C4-2B (cell line): Measurements from ENCODE around the gene TTC21B.

ENCODE experiments used
- H3K27ac ChIP-seq: fragments of 450-650 bp; 2 replicates; pipeline ENCODE4 v1.5.1; 2017
- ZFX ChIP-seq: fragments of 450-650 bp; IDR thresholded peaks from 2 replicates; pipeline ENCODE4 v1.6.1; 2017
- TF ChIP-seq, protein P1 (sequence below): fragments of 450-650 bp; conservative IDR thresholded peaks from 2 replicates; pipeline ENCODE4 v1.5.1; 2017; ENCODE audit warnings: mild to moderate bottlenecking

TTC21B gene

DNA sequence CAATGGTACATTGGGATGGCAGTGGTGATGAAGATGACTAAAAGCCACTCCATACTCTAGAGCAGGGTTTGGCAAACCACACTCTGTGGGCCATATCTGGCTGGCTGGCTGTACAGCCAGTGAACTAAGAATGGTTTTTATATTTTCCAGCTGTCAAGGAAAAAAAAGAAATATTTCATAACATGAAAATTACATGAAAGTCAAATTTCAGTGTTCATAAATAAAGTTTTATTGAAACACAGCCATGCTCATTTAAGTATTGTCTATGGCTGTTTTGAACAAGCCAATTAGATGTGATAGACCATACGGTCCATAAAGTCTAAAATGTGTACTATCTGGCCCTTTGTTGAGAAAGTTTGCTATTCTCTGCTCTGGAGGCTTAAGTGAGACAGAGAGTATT is 1.5 kb downstream of the TTC21B start:
- TF ChIP-seq ZFX, result no peak
- TF ChIP-seq, protein P1, sequence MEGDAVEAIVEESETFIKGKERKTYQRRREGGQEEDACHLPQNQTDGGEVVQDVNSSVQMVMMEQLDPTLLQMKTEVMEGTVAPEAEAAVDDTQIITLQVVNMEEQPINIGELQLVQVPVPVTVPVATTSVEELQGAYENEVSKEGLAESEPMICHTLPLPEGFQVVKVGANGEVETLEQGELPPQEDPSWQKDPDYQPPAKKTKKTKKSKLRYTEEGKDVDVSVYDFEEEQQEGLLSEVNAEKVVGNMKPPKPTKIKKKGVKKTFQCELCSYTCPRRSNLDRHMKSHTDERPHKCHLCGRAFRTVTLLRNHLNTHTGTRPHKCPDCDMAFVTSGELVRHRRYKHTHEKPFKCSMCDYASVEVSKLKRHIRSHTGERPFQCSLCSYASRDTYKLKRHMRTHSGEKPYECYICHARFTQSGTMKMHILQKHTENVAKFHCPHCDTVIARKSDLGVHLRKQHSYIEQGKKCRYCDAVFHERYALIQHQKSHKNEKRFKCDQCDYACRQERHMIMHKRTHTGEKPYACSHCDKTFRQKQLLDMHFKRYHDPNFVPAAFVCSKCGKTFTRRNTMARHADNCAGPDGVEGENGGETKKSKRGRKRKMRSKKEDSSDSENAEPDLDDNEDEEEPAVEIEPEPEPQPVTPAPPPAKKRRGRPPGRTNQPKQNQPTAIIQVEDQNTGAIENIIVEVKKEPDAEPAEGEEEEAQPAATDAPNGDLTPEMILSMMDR, result no peak
- H3K27ac ChIP-seq, result peak overlapping the region; percentile 51; the same call in 1 of the 2 replicates

DNA sequence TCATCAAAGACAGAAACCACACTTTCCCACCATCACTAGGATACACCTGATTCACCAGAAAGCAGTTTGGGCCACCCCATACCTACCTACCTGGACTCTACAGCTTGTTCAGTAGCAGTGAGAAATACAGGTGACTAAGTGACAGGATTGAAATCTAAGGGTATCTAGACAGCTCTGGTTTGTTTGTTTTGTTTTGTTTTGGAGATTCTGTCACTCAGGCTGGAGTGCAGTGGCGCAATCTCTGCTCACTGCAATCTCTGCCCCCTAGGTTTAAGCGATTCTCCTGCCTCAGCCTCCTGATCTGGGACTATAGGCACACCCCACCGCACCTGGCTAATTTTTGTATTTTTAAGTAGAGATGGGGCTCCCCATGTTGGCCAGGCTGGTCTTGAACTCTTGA is 3.1 kb downstream of the TTC21B start:
- TF ChIP-seq, protein P1, result no peak
- no peak for TF ChIP-seq ZFX
- peak overlapping the region; percentile 9; the same call in 1 of the 2 replicates for H3K27ac ChIP-seq

DNA sequence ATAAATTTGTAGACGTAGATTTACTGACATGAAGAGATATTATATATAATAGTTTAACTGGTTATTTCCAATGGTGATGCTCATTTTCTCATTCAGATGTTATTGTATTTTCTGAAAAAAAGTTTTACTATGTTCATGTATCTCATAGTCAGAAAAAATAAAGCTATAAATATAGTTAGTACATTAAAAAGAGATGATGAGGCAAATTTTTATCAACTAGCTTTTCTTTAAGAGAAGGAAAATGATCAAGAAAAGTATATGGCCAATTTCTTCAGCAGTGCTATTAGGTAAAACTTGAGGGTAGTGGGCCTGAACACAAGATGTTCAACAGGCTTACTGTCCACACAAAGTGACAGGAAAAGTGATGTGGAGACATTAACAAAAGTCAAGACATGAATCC is 11.7 kb downstream of the TTC21B start:
- TF ChIP-seq, protein P1, result no peak
- no peak for TF ChIP-seq ZFX
- H3K27ac ChIP-seq, result no peak overlapping the region

DNA sequence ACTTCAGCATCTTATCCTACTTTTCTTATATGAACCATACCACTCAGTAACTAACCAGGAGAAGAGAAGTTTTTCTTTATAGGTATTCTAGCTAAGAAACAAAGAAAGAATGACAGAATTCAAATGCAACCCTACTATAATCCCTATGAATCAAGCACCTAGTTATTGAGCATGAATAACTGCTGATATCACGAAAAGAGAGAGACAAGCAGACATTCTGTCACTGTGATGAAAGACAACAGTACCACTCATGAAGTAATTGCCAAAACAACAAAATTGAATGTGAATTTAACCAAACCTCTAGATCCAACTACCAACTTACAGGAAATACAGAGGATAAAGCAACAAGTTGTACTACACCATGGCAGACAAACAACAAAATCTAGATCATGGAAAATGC is 15.3 kb downstream of the TTC21B start:
- no peak overlapping the region for H3K27ac ChIP-seq
- no peak for TF ChIP-seq ZFX
- TF ChIP-seq, protein P1, result no peak

DNA sequence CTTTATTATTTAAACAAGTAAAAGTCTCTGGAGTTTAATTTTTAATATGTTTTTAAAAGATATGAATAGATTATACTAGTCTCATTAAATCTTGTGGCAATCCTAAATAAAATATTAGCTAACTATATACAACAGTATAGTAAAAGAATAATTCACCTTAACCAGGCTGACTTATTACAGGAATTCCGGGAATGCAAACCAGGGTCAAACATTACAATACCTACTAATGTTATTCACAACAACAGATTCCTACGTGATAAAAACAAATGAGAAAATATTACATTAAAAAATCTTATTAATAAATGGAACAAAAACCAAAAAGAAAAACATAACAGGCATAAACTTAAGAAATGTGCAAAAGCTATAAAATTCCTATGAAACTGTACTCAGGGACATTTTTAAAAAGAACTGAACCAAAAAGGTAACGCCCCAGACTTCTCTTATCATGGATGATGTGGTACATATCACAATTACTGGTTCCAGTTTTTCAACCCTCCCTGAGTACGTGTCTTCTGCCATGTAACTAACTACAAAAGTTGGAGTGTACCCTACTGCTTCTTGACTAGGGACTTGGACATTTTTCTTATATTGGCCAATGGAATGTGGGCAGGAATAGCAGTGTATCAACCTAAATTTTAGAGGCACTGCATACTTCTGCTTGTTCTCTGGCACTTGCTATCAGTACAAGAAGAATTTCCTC is 20.2 kb downstream of the TTC21B start:
- no peak overlapping the region for H3K27ac ChIP-seq
- no peak for TF ChIP-seq ZFX
- TF ChIP-seq, protein P1, result no peak

DNA sequence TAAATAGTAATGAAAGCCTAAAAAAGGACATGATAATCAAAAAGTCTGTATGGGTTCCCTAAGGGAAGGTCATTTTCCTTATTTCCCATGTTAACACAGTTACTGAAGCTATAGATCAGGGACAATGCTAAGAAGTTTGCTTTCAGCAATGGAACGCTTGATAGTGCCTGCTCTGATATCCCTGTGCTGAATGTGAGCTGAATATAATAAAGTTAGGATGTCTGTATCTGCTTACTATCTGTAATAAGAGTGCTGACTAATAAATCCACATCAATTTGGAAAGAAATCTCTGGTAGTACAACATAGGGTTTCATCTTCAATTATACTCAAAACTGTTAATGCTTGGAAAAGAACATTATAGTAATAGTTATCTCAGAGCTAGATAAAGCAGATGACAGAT is 25.8 kb downstream of the TTC21B start:
- no peak overlapping the region for H3K27ac ChIP-seq
- no peak for TF ChIP-seq ZFX
- TF ChIP-seq, protein P1, result no peak

DNA sequence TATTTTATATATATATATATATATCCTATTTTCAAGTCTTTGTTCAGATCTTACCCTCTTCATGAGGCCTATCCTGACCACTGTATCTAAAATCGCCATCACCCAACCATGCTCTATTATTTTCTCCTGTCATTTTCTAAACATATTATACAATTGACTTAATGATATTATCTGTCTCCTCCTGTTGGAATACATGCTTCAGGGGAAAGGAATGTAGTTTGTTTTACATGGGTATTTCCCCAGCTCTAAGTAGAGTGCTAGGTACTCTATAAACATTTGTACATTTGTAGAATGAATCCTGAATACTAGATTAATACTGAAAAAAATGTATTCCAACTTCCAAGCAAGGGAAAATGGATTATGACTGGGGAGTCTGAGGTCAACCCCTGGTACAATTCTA is 26.2 kb downstream of the TTC21B start:
- no peak overlapping the region for H3K27ac ChIP-seq
- TF ChIP-seq, protein P1, result no peak
- no peak for TF ChIP-seq ZFX
